K562 (cell line): ENCODE results near the gene XPNPEP3. TPM values are rescaled to one million over a fixed set of nuclear protein-coding genes. Genes with fewer than 3 reads are reported as not detected.
"Not testable (repeated sequence)": the region's sequence is repeated elsewhere in the genome, so short reads cannot be mapped to it uniquely, and the experiment has no call there.

Experiments
- ATAC-seq: fragments of 200-7000 bp; cut with Tn5 transposase; 3 replicates; pipeline ENCODE4 v1.9.1; 2020; ENCODE audit warnings: moderate library complexity
- BruUV-seq: library from RNA; stranded (reverse); fragments of 400-500 nt; replicated peaks from 2 replicates; lab custom pipeline; 2021; lab: Mats Ljungman, UMichigan
- CTCF ChIA-PET: fragments of 300-600 bp; formaldehyde crosslinking; extraction: SDS; loops from one replicate; lab custom pipeline; 2021; ENCODE audit warnings: low intra/inter-chr PET ratio; lab: Yijun Ruan, JAX
- POLR2A ChIA-PET: fragments of 300-600, 350-650 bp; sonication (Branson Sonifier 250); formaldehyde crosslinking; extraction: SDS; loops from one replicate; lab custom pipeline; 2021; ENCODE audit warnings: antibody characterized with exemption, inconsistent platforms; lab: Yijun Ruan, JAX
- DNase-seq, 4 experiments: peaks; one replicate each; pipeline versions ENCODE4 v3.0.0 to v3.0.0-alpha.2; 2011 to 2018; ENCODE audit warnings: low spot score in 3 of 4, mixed read lengths in 3 of 4; ENCODE audit errors: extremely low read depth in 1 of 4
- FAIRE-seq: peaks from 2 replicates; lab custom pipeline; 2011; peaks lifted over from hg19 to GRCh38; lab: Jason Lieb, UNC
- H2AFZ ChIP-seq: 2 replicates; pipeline ENCODE4 v1.6.0; 2011; ENCODE audit warnings: low read depth, low read length, control low read depth, inconsistent platforms
- H3K27ac ChIP-seq: fragments of 200-600 bp; 3 replicates; pipeline ENCODE4 v1.8.0; 2011; ENCODE audit warnings: low read depth, mild to moderate bottlenecking, control low read depth, inconsistent platforms, low read length, moderate library complexity, mixed read lengths; ENCODE audit errors: extremely low read depth
- H3K27me3 ChIP-seq, 2 experiments: fragments of 300-600 bp in 1 of 2; 2 replicates in 1 of 2; 3 replicates in 1 of 2; pipeline versions ENCODE4 v1.6.0 to v1.8.0; 2011; ENCODE audit warnings: inconsistent platforms in 2 of 2, low read length in 2 of 2, mild to moderate bottlenecking in 1 of 2, mixed read lengths in 1 of 2, moderate library complexity in 1 of 2; ENCODE audit not compliant: control insufficient read depth in 2 of 2, insufficient read depth in 2 of 2
- H3K36me3 ChIP-seq: fragments of 300-600 bp; 3 replicates; pipeline ENCODE4 v1.8.0; 2011; ENCODE audit warnings: mild to moderate bottlenecking, low read length, inconsistent platforms; ENCODE audit not compliant: control insufficient read depth, insufficient read depth
- H3K4me1 ChIP-seq, 2 experiments: fragments of 200-600 bp in 1 of 2; replicated peaks in 1 of 2; 2 replicates in 1 of 2; 3 replicates in 1 of 2; pipeline versions ENCODE4 v1.5.1 to v1.8.0; 2011; ENCODE audit warnings: inconsistent platforms in 2 of 2, low read length in 2 of 2, mild to moderate bottlenecking in 1 of 2, mixed read lengths in 1 of 2, moderate library complexity in 1 of 2; ENCODE audit not compliant: control insufficient read depth in 2 of 2, insufficient read depth in 2 of 2
- H3K4me2 ChIP-seq: 2 replicates; pipeline ENCODE4 v1.6.1; 2011; ENCODE audit warnings: low read length, control low read depth, inconsistent platforms, mixed read lengths; ENCODE audit not compliant: insufficient read depth
- H3K4me3 ChIP-seq: fragments of 200-600 bp; sonication (generic), shearing (Covaris generic); 2 replicates; pipeline ENCODE4 v1.5.1; 2016; ENCODE audit warnings: control low read depth, inconsistent platforms
- H3K79me2 ChIP-seq: fragments of 200-600 bp; 3 replicates; pipeline ENCODE4 v1.8.0; 2011; ENCODE audit warnings: low read length, inconsistent platforms; ENCODE audit not compliant: control insufficient read depth, insufficient read depth
- H3K9ac ChIP-seq, 2 experiments: 2 replicates each; pipeline versions ENCODE4 v1.6.0 to v1.6.1; 2011; ENCODE audit warnings: low read depth in 2 of 2, low read length in 2 of 2, control low read depth in 1 of 2, inconsistent platforms in 1 of 2, mild to moderate bottlenecking in 1 of 2, mixed read lengths in 1 of 2; ENCODE audit not compliant: insufficient read depth in 1 of 2
- H3K9me1 ChIP-seq: one replicate; pipeline ENCODE4 v1.6.0; 2011; ENCODE audit warnings: inconsistent platforms, mild to moderate bottlenecking, low read length, moderate library complexity; ENCODE audit not compliant: control insufficient read depth, insufficient read depth
- H3K9me3 ChIP-seq: replicated peaks from 2 replicates; pipeline ENCODE4 v1.5.1; 2011; ENCODE audit warnings: low read depth, low read length, inconsistent platforms; ENCODE audit not compliant: control insufficient read depth, insufficient read depth
- H4K20me1 ChIP-seq: replicated peaks from 2 replicates; pipeline ENCODE4 v1.6.1; 2011; ENCODE audit warnings: low read length, inconsistent platforms, mixed read lengths; ENCODE audit not compliant: control insufficient read depth, insufficient read depth
- CEBPB ChIP-seq: fragments of 450-650 bp; IDR thresholded peaks from 2 replicates; pipeline ENCODE4 v1.6.1; 2016; ENCODE audit warnings: missing genetic modification characterization, missing compliant biosample characterization
- CEBPG ChIP-seq, 3 experiments: fragments of 200-800 bp in 1 of 3; sonication (Bioruptor generic) in 1 of 3; sonication (generic) in 1 of 3; formaldehyde crosslinking in 1 of 3; IDR thresholded peaks in 2 of 3; conservative IDR thresholded peaks in 1 of 3; 2 replicates each; pipeline versions ENCODE4 v1.6.1 to v1.8.0; 2016 to 2022; ENCODE audit warnings: missing compliant biosample characterization in 2 of 3, missing genetic modification characterization in 2 of 3, mild to moderate bottlenecking in 1 of 3, missing genetic modification reagents in 1 of 3
- KDM5B ChIP-seq: fragments of 200-600 bp; sonication (generic); IDR thresholded peaks from 2 replicates; pipeline ENCODE4 v1.6.1; 2012; ENCODE audit warnings: low read depth, mild to moderate bottlenecking, moderate library complexity, low read length, control low read depth, inconsistent platforms; ENCODE audit not compliant: insufficient replicate concordance
- WGBS: fragments of 100-300 bp; shearing (Covaris generic); methylation state at CpG from one replicate; pipeline ENCODE4 v1.1.6; 2016; ENCODE audit warnings: low coverage, mixed read lengths; ENCODE audit not compliant: insufficient coverage; ENCODE audit errors: missing lambda C conversion rate; 5-methylcytosine and 5-hydroxymethylcytosine counted together
- in situ Hi-C: fragments of 300-500 bp; cut with MboI; formaldehyde crosslinking; loops from 4 replicates; pipeline ENCODE4 v1.15.0; 2018; ENCODE audit warnings: inconsistent platforms, mixed read lengths
- intact Hi-C: fragments of 100-400 bp; cut with micrococcal nuclease; formaldehyde crosslinking; loops from 2 replicates; pipeline ENCODE4 v1.14.2; 2022
- polyA plus RNA-seq, 8 experiments: library from polyadenylated mRNA; depleted of rRNA in 4 of 8; stranded (reverse) in 5 of 8; unstranded in 3 of 8; fragments of >200 nt; fragmentation: Nextera tagmentation in 2 of 8; fragmentation: Illumina TruSeq in 1 of 8; extraction: Ambion mirVana in 2 of 8; extraction: Trizol in 1 of 8; gene quantifications; 2 replicates each; pipeline versions ENCODE4 v1.2.1 to v1.2.3, GENCODE V29; 2011 to 2014; ENCODE audit warnings: inconsistent platforms in 1 of 8, missing spikeins in 1 of 8
- total RNA-seq, 7 experiments: library from RNA; depleted of rRNA in 6 of 7; stranded (reverse); fragments of >200 nt in 6 of 7; fragmentation: Illumina TruSeq in 2 of 7; extraction: Trizol in 2 of 7; gene quantifications; 2 replicates each; pipeline versions ENCODE4 v1.2.1 to v1.2.3, GENCODE V29; 2011 to 2021; ENCODE audit warnings: low replicate concordance in 1 of 7
- TF ChIP-seq, protein P1 (sequence below): sonication (generic); formaldehyde crosslinking; IDR thresholded peaks from 2 replicates; pipeline ENCODE4 v1.8.1; 2023; ENCODE audit warnings: mild to moderate bottlenecking, missing genetic modification reagents
- TF ChIP-seq, protein P2 (sequence below): fragments of 250-450 bp; sonication (Bioruptor Pico); IDR thresholded peaks from 2 replicates; pipeline ENCODE4 v1.8.0; 2022; ENCODE audit warnings: inconsistent platforms, mild to moderate bottlenecking, moderate library complexity, borderline replicate concordance

The XPNPEP3 gene
- total and polyA plus RNA-seq, 9 of the 15 experiments (the other 6 are each of a cell fraction or from before 2014, with no cell fraction given) = 9.1 to 22.6 (median 15.6) TPM

DNA sequence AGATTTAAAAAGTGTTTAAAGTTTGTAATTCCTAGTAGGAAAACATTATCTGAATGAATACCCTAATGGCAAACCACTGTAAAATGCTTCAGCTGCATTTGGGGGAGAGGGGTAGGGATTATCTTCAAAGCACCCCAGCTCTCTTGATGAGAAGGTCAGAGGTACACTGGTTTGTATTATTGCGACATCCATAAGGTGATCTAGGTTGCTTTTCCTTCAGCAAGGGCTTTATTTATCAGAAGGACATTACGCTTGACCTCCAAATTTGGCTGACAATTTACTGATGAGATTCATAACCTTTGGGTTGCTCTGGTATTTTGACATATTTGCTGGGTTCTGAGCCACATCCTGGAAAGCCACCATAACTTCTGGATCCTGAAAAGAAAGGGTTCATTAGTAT, 30.7 kb upstream of the XPNPEP3 start:
- DNase-seq; H3K4me1 ChIP-seq; FAIRE-seq; H3K9ac ChIP-seq; H3K4me2 ChIP-seq; H3K27ac ChIP-seq; H3K4me3 ChIP-seq; H2AFZ ChIP-seq; H3K27me3 ChIP-seq; H3K9me1 ChIP-seq; CTCF ChIA-PET; ATAC-seq; POLR2A ChIA-PET; in situ Hi-C loops; H3K79me2 ChIP-seq; H4K20me1 ChIP-seq; H3K9me3 ChIP-seq; intact Hi-C loops; TF ChIP-seq CEBPG (CRISPR knock-in tag; IDR thresholded peaks at IDR 0.05): not testable (repeated sequence)
- peaks cover 58% of the 10 kb centered on the region; the same call in 2 of the 3 replicates for H3K36me3 ChIP-seq
- 91% methylated on average over 2 of the region's 2 CpGs for WGBS
- peak in 1 of 2 experiments; percentile 62; a peak in 1 of 4 replicates for TF ChIP-seq CEBPG (tag; conservative IDR thresholded peaks at IDR 0.05 in 1 of 2, IDR thresholded peaks at IDR 0.05 in 1 of 2)
- TF ChIP-seq CEBPB (tag) = peak; percentile 79
- BruUV-seq = TSS peak; percentile 78

DNA sequence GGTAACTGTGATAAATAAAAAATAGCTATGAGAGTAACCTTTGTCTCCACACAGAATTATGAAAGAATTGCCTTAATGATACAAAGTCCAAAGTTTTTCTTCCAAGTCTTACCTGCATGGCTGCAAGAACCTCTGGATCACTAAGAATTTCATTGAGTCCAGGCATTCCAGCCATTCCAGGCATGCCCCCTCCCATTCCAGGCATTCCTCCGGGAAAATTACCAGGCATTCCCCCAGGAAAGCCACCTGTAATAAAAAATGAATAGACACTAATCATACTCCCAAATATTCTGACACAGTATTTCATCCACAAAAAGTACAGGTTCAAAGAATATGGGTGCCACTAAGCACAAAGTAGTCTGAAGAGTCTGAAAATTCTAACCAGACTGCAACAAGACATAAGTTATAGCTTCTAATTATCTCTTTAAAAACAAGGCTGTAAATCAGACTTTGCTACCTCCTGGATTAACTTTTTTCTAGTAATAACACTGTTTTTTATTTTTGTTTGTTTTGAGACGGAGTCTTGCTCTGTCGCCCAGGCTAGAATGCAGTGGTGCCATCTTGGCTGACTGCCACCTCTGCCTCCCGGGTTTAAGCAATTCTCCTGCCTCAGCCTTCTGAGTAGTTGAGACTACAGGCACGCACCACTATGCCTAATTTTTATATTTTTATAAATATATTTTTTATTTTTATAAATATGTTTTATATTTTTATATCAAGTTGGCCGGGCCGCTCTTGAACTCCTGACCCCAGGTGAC, 29.8 kb upstream of the XPNPEP3 start:
- no peaks in the 10 kb centered on the region for H3K9me3 ChIP-seq
- WGBS = 96% methylated on average over 7 of the region's 7 CpGs
- peaks cover 66% of the 10 kb centered on the region; the same call in 2 of the 3 replicates for H3K36me3 ChIP-seq
- H3K9me1 ChIP-seq = no peaks in the 10 kb centered on the region
- intact Hi-C loops (no loop called here), in situ Hi-C loops (no loop called here)
- BruUV-seq = no TSS peak
- no peak overlapping the region for H3K27ac ChIP-seq
- no peaks in the 10 kb centered on the region for H3K27me3 ChIP-seq
- 0 out of 2 replicates have a peak, but pooled peaks cover 2% of the 10 kb centered on the region for H4K20me1 ChIP-seq
- no peak overlapping the region for H3K4me3 ChIP-seq
- FAIRE-seq (no peak), DNase-seq (no peak), ATAC-seq (no peak)
- ChIA-PET CTCF (no interaction called here), POLR2A (no interaction called here)
- H3K4me2 ChIP-seq = no peak overlapping the region
- H3K9ac ChIP-seq = no peak overlapping the region
- H3K79me2 ChIP-seq = no peaks in the 10 kb centered on the region; the same call in 2 of the 3 replicates
- no peak overlapping the region for H2AFZ ChIP-seq
- H3K4me1 ChIP-seq = no peaks in the 10 kb centered on the region
- TF ChIP-seq KDM5B = no peak
- TF ChIP-seq, protein P1, sequence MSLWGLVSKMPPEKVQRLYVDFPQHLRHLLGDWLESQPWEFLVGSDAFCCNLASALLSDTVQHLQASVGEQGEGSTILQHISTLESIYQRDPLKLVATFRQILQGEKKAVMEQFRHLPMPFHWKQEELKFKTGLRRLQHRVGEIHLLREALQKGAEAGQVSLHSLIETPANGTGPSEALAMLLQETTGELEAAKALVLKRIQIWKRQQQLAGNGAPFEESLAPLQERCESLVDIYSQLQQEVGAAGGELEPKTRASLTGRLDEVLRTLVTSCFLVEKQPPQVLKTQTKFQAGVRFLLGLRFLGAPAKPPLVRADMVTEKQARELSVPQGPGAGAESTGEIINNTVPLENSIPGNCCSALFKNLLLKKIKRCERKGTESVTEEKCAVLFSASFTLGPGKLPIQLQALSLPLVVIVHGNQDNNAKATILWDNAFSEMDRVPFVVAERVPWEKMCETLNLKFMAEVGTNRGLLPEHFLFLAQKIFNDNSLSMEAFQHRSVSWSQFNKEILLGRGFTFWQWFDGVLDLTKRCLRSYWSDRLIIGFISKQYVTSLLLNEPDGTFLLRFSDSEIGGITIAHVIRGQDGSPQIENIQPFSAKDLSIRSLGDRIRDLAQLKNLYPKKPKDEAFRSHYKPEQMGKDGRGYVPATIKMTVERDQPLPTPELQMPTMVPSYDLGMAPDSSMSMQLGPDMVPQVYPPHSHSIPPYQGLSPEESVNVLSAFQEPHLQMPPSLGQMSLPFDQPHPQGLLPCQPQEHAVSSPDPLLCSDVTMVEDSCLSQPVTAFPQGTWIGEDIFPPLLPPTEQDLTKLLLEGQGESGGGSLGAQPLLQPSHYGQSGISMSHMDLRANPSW = no peak
- TF ChIP-seq, protein P2, sequence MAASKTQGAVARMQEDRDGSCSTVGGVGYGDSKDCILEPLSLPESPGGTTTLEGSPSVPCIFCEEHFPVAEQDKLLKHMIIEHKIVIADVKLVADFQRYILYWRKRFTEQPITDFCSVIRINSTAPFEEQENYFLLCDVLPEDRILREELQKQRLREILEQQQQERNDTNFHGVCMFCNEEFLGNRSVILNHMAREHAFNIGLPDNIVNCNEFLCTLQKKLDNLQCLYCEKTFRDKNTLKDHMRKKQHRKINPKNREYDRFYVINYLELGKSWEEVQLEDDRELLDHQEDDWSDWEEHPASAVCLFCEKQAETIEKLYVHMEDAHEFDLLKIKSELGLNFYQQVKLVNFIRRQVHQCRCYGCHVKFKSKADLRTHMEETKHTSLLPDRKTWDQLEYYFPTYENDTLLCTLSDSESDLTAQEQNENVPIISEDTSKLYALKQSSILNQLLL = no peak
